ENCODE results near the gene INPP5J. TPM values are rescaled to one million over a fixed set of nuclear protein-coding genes. Genes with fewer than 3 reads are reported as not detected.

The INPP5J gene
- total and polyA plus RNA-seq, 10 donors: 0.14 to 0.87 (median 0.43) TPM; not detected in 2

DNA sequence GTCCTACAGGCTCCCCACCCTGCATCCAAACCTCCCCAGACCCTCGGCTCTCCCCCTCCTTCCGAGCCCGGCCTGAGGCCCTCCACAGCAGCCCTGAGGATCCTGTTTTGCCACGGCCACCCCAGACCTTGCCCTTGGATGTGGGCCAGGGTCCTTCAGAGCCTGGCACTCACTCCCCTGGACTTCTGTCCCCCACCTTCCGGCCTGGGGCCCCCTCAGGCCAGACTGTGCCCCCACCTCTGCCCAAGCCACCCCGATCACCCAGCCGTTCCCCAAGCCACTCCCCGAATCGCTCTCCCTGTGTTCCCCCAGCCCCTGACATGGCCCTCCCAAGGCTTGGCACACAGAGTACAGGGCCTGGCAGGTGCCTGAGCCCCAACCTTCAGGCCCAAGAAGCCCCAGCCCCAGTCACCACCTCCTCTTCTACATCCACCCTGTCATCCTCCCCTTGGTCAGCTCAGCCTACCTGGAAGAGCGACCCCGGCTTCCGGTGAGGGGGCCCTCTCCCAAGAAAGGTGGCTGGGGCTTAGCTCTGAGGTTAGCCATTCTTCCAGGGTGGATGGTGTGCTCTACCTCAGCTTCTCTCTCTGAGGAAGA is 2.9 kb downstream of the INPP5J start:
- DNase-seq: peak; percentile 49
- WGBS, 5 donors: 78 to 94% (median 83%) methylated on average over 12 of the region's 12 CpGs
- H3K36me3 ChIP-seq: no peaks in the 10 kb centered on the region
- H3K9me3 ChIP-seq: no peaks in the 10 kb centered on the region
- no peak overlapping the region for H3K27ac ChIP-seq
- TF ChIP-seq, protein P1, sequence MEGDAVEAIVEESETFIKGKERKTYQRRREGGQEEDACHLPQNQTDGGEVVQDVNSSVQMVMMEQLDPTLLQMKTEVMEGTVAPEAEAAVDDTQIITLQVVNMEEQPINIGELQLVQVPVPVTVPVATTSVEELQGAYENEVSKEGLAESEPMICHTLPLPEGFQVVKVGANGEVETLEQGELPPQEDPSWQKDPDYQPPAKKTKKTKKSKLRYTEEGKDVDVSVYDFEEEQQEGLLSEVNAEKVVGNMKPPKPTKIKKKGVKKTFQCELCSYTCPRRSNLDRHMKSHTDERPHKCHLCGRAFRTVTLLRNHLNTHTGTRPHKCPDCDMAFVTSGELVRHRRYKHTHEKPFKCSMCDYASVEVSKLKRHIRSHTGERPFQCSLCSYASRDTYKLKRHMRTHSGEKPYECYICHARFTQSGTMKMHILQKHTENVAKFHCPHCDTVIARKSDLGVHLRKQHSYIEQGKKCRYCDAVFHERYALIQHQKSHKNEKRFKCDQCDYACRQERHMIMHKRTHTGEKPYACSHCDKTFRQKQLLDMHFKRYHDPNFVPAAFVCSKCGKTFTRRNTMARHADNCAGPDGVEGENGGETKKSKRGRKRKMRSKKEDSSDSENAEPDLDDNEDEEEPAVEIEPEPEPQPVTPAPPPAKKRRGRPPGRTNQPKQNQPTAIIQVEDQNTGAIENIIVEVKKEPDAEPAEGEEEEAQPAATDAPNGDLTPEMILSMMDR (IDR thresholded peaks at IDR 0.05 in 8 of 11, conservative IDR thresholded peaks at IDR 0.05 in 3 of 11): no peak
- TF ChIP-seq POLR2AphosphoS5 (IDR thresholded peaks at IDR 0.05) (no peak), POLR2A (IDR thresholded peaks at IDR 0.05) (no peak)
- intact Hi-C loops (cut with DNase I; ENCODE audit: low total_unique reads): no loop called here
- H3K27me3 ChIP-seq (replicated peaks in 1 of 7): peaks cover 0 to 20% (median 0%) of the 10 kb centered on the region in 7 donors
- no peak overlapping the region for H3K4me3 ChIP-seq
- H3K4me1 ChIP-seq: peaks cover 0 to 15% (median 4%) of the 10 kb centered on the region in 6 donors

DNA sequence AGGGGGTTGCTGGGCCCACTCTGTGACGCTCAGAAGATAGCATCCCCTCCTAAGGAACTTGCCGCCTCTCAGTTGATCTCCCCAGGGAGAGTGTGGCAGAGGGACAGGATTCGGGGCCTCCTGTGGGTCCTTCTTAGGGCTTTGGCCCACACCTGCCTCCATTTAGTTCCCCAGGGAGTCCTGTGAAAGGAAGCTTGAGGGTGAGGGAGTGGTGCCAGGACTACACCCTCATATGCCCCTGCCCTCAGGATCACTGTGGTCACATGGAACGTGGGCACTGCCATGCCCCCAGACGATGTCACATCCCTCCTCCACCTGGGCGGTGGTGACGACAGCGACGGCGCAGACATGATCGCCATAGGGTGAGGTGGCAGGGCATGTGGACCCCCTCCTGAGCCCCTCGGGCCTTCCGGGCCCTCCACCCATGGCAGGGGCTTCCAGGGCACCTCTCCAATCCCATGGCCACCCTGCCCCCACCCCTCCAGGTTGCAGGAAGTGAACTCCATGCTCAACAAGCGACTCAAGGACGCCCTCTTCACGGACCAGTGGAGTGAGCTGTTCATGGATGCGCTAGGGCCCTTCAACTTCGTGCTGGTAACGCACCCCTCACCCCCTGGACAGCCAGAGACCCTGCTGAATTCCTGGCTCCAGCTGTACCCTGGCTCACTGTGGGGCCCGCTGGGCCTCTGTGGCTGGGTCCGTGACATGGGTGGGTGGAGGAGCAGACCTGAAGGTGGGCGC is 3.5 kb downstream of the INPP5J start:
- peaks cover 0 to 15% (median 4%) of the 10 kb centered on the region in 6 donors for H3K4me1 ChIP-seq
- intact Hi-C loops (cut with DNase I; ENCODE audit: low total_unique reads): no loop called here
- 82 to 86% (median 84%) methylated on average over 16 to 22 of the region's 22 CpGs for WGBS, 5 donors
- peak; percentile 54 for DNase-seq
- TF ChIP-seq, protein P1 (IDR thresholded peaks at IDR 0.05 in 8 of 11, conservative IDR thresholded peaks at IDR 0.05 in 3 of 11): no peak
- no peak for TF ChIP-seq POLR2A (IDR thresholded peaks at IDR 0.05)
- no peak for TF ChIP-seq POLR2AphosphoS5 (IDR thresholded peaks at IDR 0.05)
- H3K27me3 ChIP-seq (replicated peaks in 1 of 7): peaks cover 0 to 20% (median 0%) of the 10 kb centered on the region in 7 donors
- no peak overlapping the region for H3K4me3 ChIP-seq
- H3K36me3 ChIP-seq: no peaks in the 10 kb centered on the region
- no peak overlapping the region for H3K27ac ChIP-seq
- H3K9me3 ChIP-seq: no peaks in the 10 kb centered on the region

DNA sequence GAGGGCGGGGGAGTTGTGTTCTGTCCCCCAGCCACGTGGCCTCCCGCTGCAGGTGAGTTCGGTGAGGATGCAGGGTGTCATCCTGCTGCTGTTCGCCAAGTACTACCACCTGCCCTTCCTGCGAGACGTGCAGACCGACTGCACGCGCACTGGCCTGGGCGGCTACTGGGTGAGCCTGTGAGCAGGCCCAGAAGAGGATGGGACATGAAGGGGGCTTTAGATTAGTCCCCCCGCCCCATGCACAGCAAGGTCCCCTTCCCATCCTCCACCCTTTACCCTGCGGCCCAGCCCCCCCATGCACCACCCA is 4.1 kb downstream of the INPP5J start:
- Histone ChIP-seq H3K4me3 (no peak overlapping the region), H3K4me1 (peaks cover 0 to 15% (median 4%) of the 10 kb centered on the region in 6 donors), H3K27me3 (replicated peaks in 1 of 7) (peaks cover 0 to 20% (median 0%) of the 10 kb centered on the region in 7 donors), H3K9me3 (no peaks in the 10 kb centered on the region), H3K27ac (no peak overlapping the region), H3K36me3 (no peaks in the 10 kb centered on the region)
- TF ChIP-seq POLR2AphosphoS5 (IDR thresholded peaks at IDR 0.05) (no peak), POLR2A (IDR thresholded peaks at IDR 0.05) (no peak)
- TF ChIP-seq, protein P1 (IDR thresholded peaks at IDR 0.05 in 8 of 11, conservative IDR thresholded peaks at IDR 0.05 in 3 of 11): no peak
- WGBS, 5 donors: 76 to 87% (median 80%) methylated on average over 13 of the region's 13 CpGs
- peak; percentile 39 for DNase-seq
- intact Hi-C loops (cut with DNase I; ENCODE audit: low total_unique reads): no loop called here

DNA sequence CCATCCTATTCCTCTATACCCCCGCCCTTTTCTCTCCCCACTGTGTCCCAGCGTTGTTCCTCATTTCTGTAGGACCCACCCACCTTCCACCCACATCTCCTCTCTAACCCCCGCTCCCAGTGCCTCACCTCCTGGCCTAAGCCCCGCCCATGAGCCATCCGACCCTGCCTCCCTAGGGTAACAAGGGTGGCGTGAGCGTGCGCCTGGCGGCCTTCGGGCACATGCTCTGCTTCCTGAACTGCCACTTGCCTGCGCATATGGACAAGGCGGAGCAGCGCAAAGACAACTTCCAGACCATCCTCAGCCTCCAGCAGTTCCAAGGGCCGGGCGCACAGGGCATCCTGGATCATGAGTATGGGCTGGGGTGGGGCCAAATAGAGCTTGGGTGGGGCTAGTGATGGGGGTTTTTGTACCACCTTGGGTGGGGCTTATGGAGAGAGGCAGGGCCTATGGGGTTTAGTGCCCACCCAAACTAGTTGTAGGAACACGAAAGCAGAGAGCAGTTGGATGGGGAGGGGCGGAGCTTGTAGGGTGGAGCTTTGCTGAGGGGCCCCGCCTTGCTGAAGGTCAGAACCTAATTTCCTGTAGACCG is 4.5 kb downstream of the INPP5J start:
- Histone ChIP-seq H3K4me3 (no peak overlapping the region), H3K27me3 (replicated peaks in 1 of 7) (peaks cover 0 to 20% (median 0%) of the 10 kb centered on the region in 7 donors), H3K27ac (no peak overlapping the region), H3K4me1 (peaks cover 0 to 14% (median 4%) of the 10 kb centered on the region in 6 donors), H3K9me3 (no peaks in the 10 kb centered on the region), H3K36me3 (no peaks in the 10 kb centered on the region)
- intact Hi-C loops (cut with DNase I; ENCODE audit: low total_unique reads): no loop called here
- peak; percentile 51 for DNase-seq
- 35 to 46% (median 37%) methylated on average over 19 of the region's 19 CpGs for WGBS, 5 donors
- TF ChIP-seq, protein P1 (IDR thresholded peaks at IDR 0.05 in 8 of 11, conservative IDR thresholded peaks at IDR 0.05 in 3 of 11): no peak
- no peak for TF ChIP-seq POLR2A (IDR thresholded peaks at IDR 0.05)
- no peak for TF ChIP-seq POLR2AphosphoS5 (IDR thresholded peaks at IDR 0.05)

Data from spleen (tissue), 11 donors.